Measurements from ENCODE around the gene ATP1B3. TPM values are rescaled to one million over a fixed set of nuclear protein-coding genes. Genes with fewer than 3 reads are reported as not detected.

Gene ATP1B3
- total RNA-seq, 1 experiment from 2014 or later: 250 TPM

DNA sequence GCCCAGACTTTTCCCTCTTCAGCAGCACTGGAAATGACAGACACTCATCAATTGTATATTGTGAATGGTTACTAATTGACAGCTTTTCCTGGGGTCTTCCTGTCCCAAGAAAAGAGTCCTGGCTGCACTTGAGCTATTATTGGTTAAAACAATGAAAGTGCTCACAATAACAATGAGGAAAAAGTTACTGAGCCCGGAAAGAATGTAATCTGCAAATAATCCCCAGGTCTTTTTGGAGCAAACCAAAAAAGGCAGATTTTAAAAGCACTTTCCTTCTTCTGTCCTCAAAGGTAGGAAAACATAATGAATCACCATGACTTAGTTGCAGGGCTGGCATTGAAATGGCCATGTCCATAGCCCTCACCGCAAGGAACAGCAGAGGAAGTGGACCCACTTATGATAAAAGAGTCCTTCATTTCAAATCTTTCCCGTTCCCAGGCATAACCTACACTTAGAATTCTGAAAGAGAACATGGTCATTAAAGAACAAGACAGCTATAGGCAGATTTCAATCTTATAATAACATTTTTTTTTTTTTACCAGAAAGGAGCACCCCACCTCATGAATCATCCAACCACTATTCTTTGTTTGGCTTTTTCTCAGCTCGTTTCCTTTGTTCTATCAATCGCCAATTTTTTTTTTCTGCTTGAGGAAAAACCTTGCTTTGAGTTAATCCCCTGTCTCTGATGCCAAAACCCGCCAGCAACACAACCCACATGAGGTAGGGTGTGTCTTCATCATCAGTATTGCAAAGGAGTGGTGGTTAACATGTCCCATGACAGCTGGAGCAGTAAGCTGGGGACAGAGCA lies 35.5 kb upstream of the ATP1B3 start:
- peaks cover 15% of the 10 kb centered on the region in 2 experiments for H3K4me1 Mint-ChIP-seq
- DNase-seq: no peak
- Histone ChIP-seq H2BK12ac (ENCODE audit: insufficient read length, low read depth, low read length) (no peak overlapping the region), H3K79me1 (ENCODE audit: insufficient read depth, low read depth, low read length, poor library complexity, severe bottlenecking) (no peaks in the 10 kb centered on the region), H3K23ac (ENCODE audit: insufficient read length, low read depth, low read length) (no peak overlapping the region), H3K9me3 (ENCODE audit: control insufficient read depth, low read depth, low read length) (no peaks in the 10 kb centered on the region), H3K56ac (ENCODE audit: insufficient read length, low read depth, low read length) (no peak overlapping the region), H2AK5ac (ENCODE audit: insufficient read length, low read length) (no peak overlapping the region), H3K18ac (ENCODE audit: insufficient read length, low read depth, low read length) (no peak overlapping the region), H4K91ac (ENCODE audit: insufficient read length, low read depth, low read length) (no peak overlapping the region), H4K5ac (ENCODE audit: insufficient read length, low read depth, low read length) (no peak overlapping the region), H2BK120ac (ENCODE audit: low read depth, low read length, poor library complexity, severe bottlenecking) (no peak overlapping the region), H3K4me1 (ENCODE audit: insufficient read depth, low read length) (peaks cover 2% of the 10 kb centered on the region; the same call in 1 of the 2 replicates), H3T11ph (ENCODE audit: low read length) (no peak overlapping the region), H2BK5ac (ENCODE audit: insufficient read length, low read length) (no peak overlapping the region), H3K23me2 (ENCODE audit: insufficient read length, low read depth, low read length, poor library complexity, severe bottlenecking) (no peaks in the 10 kb centered on the region), H3K27ac (ENCODE audit: insufficient read length, low read depth, low read length) (no peak overlapping the region), H4K8ac (replicated peaks; ENCODE audit: insufficient read length, low read depth, low read length) (no peak overlapping the region), H3K27me3 (ENCODE audit: insufficient read depth, low read length) (no peaks in the 10 kb centered on the region), H3K9ac (ENCODE audit: extremely low read depth, insufficient read length, low read length) (no peak overlapping the region), H2BK20ac (ENCODE audit: low read depth, low read length, poor library complexity, severe bottlenecking) (no peak overlapping the region), H3K79me2 (ENCODE audit: insufficient read depth, low read length) (no peaks in the 10 kb centered on the region), H3K4ac (ENCODE audit: low read depth, low read length) (no peak overlapping the region), H4K20me1 (ENCODE audit: control insufficient read depth, insufficient read depth, insufficient read length) (no peaks in the 10 kb centered on the region), H3K4me2 (ENCODE audit: insufficient read depth, insufficient read length, low read length) (no peak overlapping the region), H2BK15ac (ENCODE audit: low read depth, low read length) (no peak overlapping the region), H2AFZ (ENCODE audit: low read length) (no peak overlapping the region), H3K14ac (ENCODE audit: insufficient read depth, low read length) (no peak overlapping the region)
- no peaks in the 10 kb centered on the region for H3K36me3 Mint-ChIP-seq (ENCODE audit: insufficient read depth in 1 of 3, low read depth in 3 of 3)
- H3K9me3 Mint-ChIP-seq: no peaks in the 10 kb centered on the region; a peak in 1 of 5 replicates
- H3K27me3 Mint-ChIP-seq (ENCODE audit: low read depth): no peaks in the 10 kb centered on the region
- H3K4me3 Mint-ChIP-seq: no peak overlapping the region; a peak in 1 of 5 replicates
- TF ChIP-seq, protein P1, sequence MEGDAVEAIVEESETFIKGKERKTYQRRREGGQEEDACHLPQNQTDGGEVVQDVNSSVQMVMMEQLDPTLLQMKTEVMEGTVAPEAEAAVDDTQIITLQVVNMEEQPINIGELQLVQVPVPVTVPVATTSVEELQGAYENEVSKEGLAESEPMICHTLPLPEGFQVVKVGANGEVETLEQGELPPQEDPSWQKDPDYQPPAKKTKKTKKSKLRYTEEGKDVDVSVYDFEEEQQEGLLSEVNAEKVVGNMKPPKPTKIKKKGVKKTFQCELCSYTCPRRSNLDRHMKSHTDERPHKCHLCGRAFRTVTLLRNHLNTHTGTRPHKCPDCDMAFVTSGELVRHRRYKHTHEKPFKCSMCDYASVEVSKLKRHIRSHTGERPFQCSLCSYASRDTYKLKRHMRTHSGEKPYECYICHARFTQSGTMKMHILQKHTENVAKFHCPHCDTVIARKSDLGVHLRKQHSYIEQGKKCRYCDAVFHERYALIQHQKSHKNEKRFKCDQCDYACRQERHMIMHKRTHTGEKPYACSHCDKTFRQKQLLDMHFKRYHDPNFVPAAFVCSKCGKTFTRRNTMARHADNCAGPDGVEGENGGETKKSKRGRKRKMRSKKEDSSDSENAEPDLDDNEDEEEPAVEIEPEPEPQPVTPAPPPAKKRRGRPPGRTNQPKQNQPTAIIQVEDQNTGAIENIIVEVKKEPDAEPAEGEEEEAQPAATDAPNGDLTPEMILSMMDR (conservative IDR thresholded peaks at IDR 0.05): no peak
- WGBS (ENCODE audit: extremely low coverage, insufficient read length, low lambda C conversion rate): no CpG with 5 or more reads among the region's 6 CpGs
- peak overlapping the region; percentile 25 to 54 (median 48) for H3K27ac Mint-ChIP-seq

Measured in H9 (cell line).